Neuronal stem cell (in vitro differentiated cells): Measurements from ENCODE around the gene AFAP1.
A peak's percentile ranks its signal among the peaks of the same experiment; 100 is the strongest.

Experiments used
- DNase-seq: peaks from one replicate; pipeline ENCODE4 v3.0.0-alpha.2; 2013; ENCODE audit warnings: low spot score
- H2AFZ ChIP-seq: one replicate; pipeline ENCODE4 v1.6.1; 2013; ENCODE audit warnings: mild to moderate bottlenecking, low read length, inconsistent platforms
- H2AK5ac ChIP-seq: 2 replicates; pipeline ENCODE4 v1.6.1; 2013; ENCODE audit warnings: low read depth, mild to moderate bottlenecking, inconsistent platforms, low read length, moderate library complexity, mixed read lengths
- H2BK120ac ChIP-seq: 2 replicates; pipeline ENCODE4 v1.6.1; 2013; ENCODE audit warnings: low read depth, mild to moderate bottlenecking, inconsistent platforms, low read length, moderate library complexity, mixed read lengths
- H2BK12ac ChIP-seq: one replicate; pipeline ENCODE4 v1.6.1; 2013; ENCODE audit warnings: low read length, inconsistent platforms
- H2BK15ac ChIP-seq: 2 replicates; pipeline ENCODE4 v1.6.1; 2013; ENCODE audit warnings: mild to moderate bottlenecking, low read length, inconsistent platforms, mixed read lengths
- H2BK5ac ChIP-seq: one replicate; pipeline ENCODE4 v1.6.1; 2013; ENCODE audit warnings: inconsistent platforms, mild to moderate bottlenecking, low read length, moderate library complexity
- H3K14ac ChIP-seq: one replicate; pipeline ENCODE4 v1.6.1; 2013; ENCODE audit warnings: low read length, inconsistent platforms
- H3K18ac ChIP-seq: 2 replicates; pipeline ENCODE4 v1.6.1; 2013; ENCODE audit warnings: low read length, inconsistent platforms
- H3K23ac ChIP-seq: 2 replicates; pipeline ENCODE4 v1.6.1; 2013; ENCODE audit warnings: low read depth, mild to moderate bottlenecking, mixed read lengths, low read length, inconsistent platforms; ENCODE audit not compliant: poor library complexity
- H3K27ac ChIP-seq: replicated peaks from 3 replicates; pipeline ENCODE4 v1.5.1; 2013; ENCODE audit warnings: low read length, inconsistent platforms
- H3K27me3 ChIP-seq, 3 experiments: 2 replicates each; pipeline ENCODE4 v1.6.1; 2013; ENCODE audit warnings: low read length in 3 of 3, mild to moderate bottlenecking in 2 of 3, inconsistent platforms in 1 of 3, low read depth in 1 of 3, mixed read lengths in 1 of 3, moderate library complexity in 1 of 3; ENCODE audit not compliant: control insufficient read depth in 3 of 3, insufficient read depth in 3 of 3
- H3K36me3 ChIP-seq, 2 donors: replicated peaks in 1 of 2; 2 replicates each; pipeline ENCODE4 v1.6.1; 2013; ENCODE audit warnings: low read length in 2 of 2; ENCODE audit not compliant: control insufficient read depth in 2 of 2, insufficient read depth in 2 of 2
- H3K4ac ChIP-seq: 2 replicates; pipeline ENCODE4 v1.6.1; 2013; ENCODE audit warnings: inconsistent platforms, mild to moderate bottlenecking, low read length, moderate library complexity
- H3K4me1 ChIP-seq, 2 donors: 1 replicate in 1 of 2; 2 replicates in 1 of 2; pipeline ENCODE4 v1.6.1; 2013; ENCODE audit warnings: low read length in 2 of 2, low read depth in 1 of 2; ENCODE audit not compliant: control insufficient read depth in 2 of 2, insufficient read depth in 1 of 2
- H3K4me2 ChIP-seq: one replicate; pipeline ENCODE4 v1.6.1; 2013; ENCODE audit warnings: mild to moderate bottlenecking, low read length, inconsistent platforms; ENCODE audit not compliant: insufficient read depth, poor library complexity, severe bottlenecking
- H3K4me3 ChIP-seq, 2 donors: 2 replicates each; pipeline ENCODE4 v1.5.1; 2013; ENCODE audit warnings: low read length in 2 of 2, mild to moderate bottlenecking in 2 of 2, inconsistent platforms in 1 of 2, moderate library complexity in 1 of 2
- H3K79me1 ChIP-seq: one replicate; pipeline ENCODE4 v1.6.1; 2013; ENCODE audit warnings: low read depth, mild to moderate bottlenecking, inconsistent platforms, low read length, moderate library complexity
- H3K9ac ChIP-seq: one replicate; pipeline ENCODE4 v1.6.1; 2013; ENCODE audit warnings: mild to moderate bottlenecking, low read depth, low read length, inconsistent platforms; ENCODE audit not compliant: poor library complexity
- H3K9me3 ChIP-seq, 2 donors: replicated peaks in 1 of 2; 2 replicates each; pipeline versions ENCODE3 to v1.6.1; 2013; ENCODE audit warnings: low read length in 2 of 2, mild to moderate bottlenecking in 2 of 2, inconsistent platforms in 1 of 2, low read depth in 1 of 2, mixed read lengths in 1 of 2, moderate library complexity in 1 of 2; ENCODE audit not compliant: control insufficient read depth in 2 of 2, insufficient read depth in 1 of 2
- H4K8ac ChIP-seq: one replicate; pipeline ENCODE4 v1.6.1; 2013; ENCODE audit warnings: low read depth, mild to moderate bottlenecking, inconsistent platforms, low read length, moderate library complexity
- H4K91ac ChIP-seq: one replicate; pipeline ENCODE4 v1.6.1; 2013; ENCODE audit warnings: low read length, low read depth, mild to moderate bottlenecking, inconsistent platforms; ENCODE audit not compliant: poor library complexity
- WGBS, 2 donors: extraction: QIAGEN DNeasy Blood & Tissue Kit; methylation state at CpG; one replicate each; pipeline ENCODE4 v1.1.7; 2013; ENCODE audit warnings: missing lambda C conversion rate in 2 of 2, mixed read lengths in 1 of 2; ENCODE audit not compliant: insufficient read length in 2 of 2, insufficient replicate concordance in 1 of 2; ENCODE audit errors: extremely low coverage in 2 of 2; 5-methylcytosine and 5-hydroxymethylcytosine counted together

AFAP1 gene

GRCh38 chr4:7812231-7812857, 127.3 kb downstream of the AFAP1 start:
- Histone ChIP-seq H3K4ac (no peak overlapping the region), H2AFZ (no peak overlapping the region), H3K9ac (no peak overlapping the region), H4K8ac (no peak overlapping the region), H3K4me1 (peaks cover 5 to 15% of the 10 kb centered on the region in 2 donors), H2BK12ac (no peak overlapping the region), H3K4me3 (no peak overlapping the region), H4K91ac (no peak overlapping the region), H3K27me3 (no peaks in the 10 kb centered on the region), H3K9me3 (no peaks in the 10 kb centered on the region), H3K79me1 (no peaks in the 10 kb centered on the region), H2BK120ac (no peak overlapping the region), H3K27ac (no peak overlapping the region), H3K18ac (peak overlapping the region; percentile 30), H2AK5ac (no peak overlapping the region), H3K4me2 (no peak overlapping the region), H3K14ac (no peak overlapping the region), H2BK15ac (no peak overlapping the region), H2BK5ac (no peak overlapping the region), H3K36me3 (peaks cover 7 to 30% of the 10 kb centered on the region in 2 donors), H3K23ac (no peak overlapping the region)
- DNase-seq: no peak
- WGBS, 2 donors: no CpG with 5 or more reads among the region's 18 CpGs

- H2BK5ac ChIP-seq: no peak overlapping the region
- peaks cover 7 to 30% of the 10 kb centered on the region in 2 donors for H3K36me3 ChIP-seq
- peak overlapping the region; percentile 14 for H3K27ac ChIP-seq
- no peak overlapping the region for H2BK12ac ChIP-seq
- H3K9ac ChIP-seq: no peak overlapping the region
- H3K23ac ChIP-seq: peak overlapping the region; percentile 20
- no peak overlapping the region for H2AFZ ChIP-seq
- no peak overlapping the region for H3K4ac ChIP-seq
- WGBS, 2 donors: no CpG with 5 or more reads among the region's 25 CpGs
- H4K91ac ChIP-seq: no peak overlapping the region
- no peaks in the 10 kb centered on the region for H3K9me3 ChIP-seq
- H3K4me1 ChIP-seq: peaks cover 5 to 20% of the 10 kb centered on the region in 2 donors
- peak overlapping the region; percentile 50 for H2BK15ac ChIP-seq
- no peak for DNase-seq
- H3K4me2 ChIP-seq: no peak overlapping the region
- H2AK5ac ChIP-seq: no peak overlapping the region
- H3K14ac ChIP-seq: no peak overlapping the region
- no peak overlapping the region for H4K8ac ChIP-seq
- H3K18ac ChIP-seq: peak overlapping the region; percentile 88
- H3K4me3 ChIP-seq: no peak overlapping the region
- no peaks in the 10 kb centered on the region for H3K27me3 ChIP-seq
- H2BK120ac ChIP-seq: peak overlapping the region; percentile 20
- H3K79me1 ChIP-seq: no peaks in the 10 kb centered on the region
Observed at GRCh38 chr4:7811536-7812191, 128.0 kb downstream of the AFAP1 start.

GRCh38 chr4:7810783-7811535, 128.7 kb downstream of the AFAP1 start:
- Histone ChIP-seq H4K8ac (no peak overlapping the region), H3K4ac (no peak overlapping the region), H3K18ac (peak overlapping the region; percentile 88), H3K79me1 (no peaks in the 10 kb centered on the region), H3K4me1 (peaks cover 10 to 24% of the 10 kb centered on the region in 2 donors), H2BK12ac (peak overlapping the region; percentile 14), H3K36me3 (peaks cover 7 to 28% of the 10 kb centered on the region in 2 donors), H3K4me2 (no peak overlapping the region), H3K23ac (peak overlapping the region; percentile 20), H2AK5ac (peak overlapping the region; percentile 74), H2BK5ac (no peak overlapping the region), H3K4me3 (no peak overlapping the region), H3K27me3 (no peaks in the 10 kb centered on the region), H3K27ac (no peak overlapping the region), H2BK15ac (peak overlapping the region; percentile 50), H2AFZ (no peak overlapping the region), H4K91ac (no peak overlapping the region), H3K14ac (peak overlapping the region; percentile 4), H3K9ac (no peak overlapping the region), H2BK120ac (peak overlapping the region; percentile 20), H3K9me3 (no peaks in the 10 kb centered on the region)
- no CpG with 5 or more reads among the region's 36 CpGs for WGBS, 2 donors
- DNase-seq: no peak

- no peaks in the 10 kb centered on the region for H3K9me3 ChIP-seq
- H3K79me1 ChIP-seq: no peaks in the 10 kb centered on the region
- H3K14ac ChIP-seq: no peak overlapping the region
- no peak overlapping the region for H3K4me3 ChIP-seq
- H2BK15ac ChIP-seq: no peak overlapping the region
- DNase-seq: no peak
- no peak overlapping the region for H3K4me2 ChIP-seq
- no peak overlapping the region for H3K4ac ChIP-seq
- no peak overlapping the region for H3K9ac ChIP-seq
- H3K23ac ChIP-seq: no peak overlapping the region
- no peak overlapping the region for H2BK120ac ChIP-seq
- peaks cover 3 to 10% of the 10 kb centered on the region in 2 donors for H3K36me3 ChIP-seq
- no peak overlapping the region for H2BK5ac ChIP-seq
- H4K91ac ChIP-seq: no peak overlapping the region
- H2BK12ac ChIP-seq: no peak overlapping the region
- no peak overlapping the region for H4K8ac ChIP-seq
- no peak overlapping the region for H2AFZ ChIP-seq
- H2AK5ac ChIP-seq: no peak overlapping the region
- H3K4me1 ChIP-seq: peaks cover 20 to 32% of the 10 kb centered on the region in 2 donors
- H3K18ac ChIP-seq: no peak overlapping the region
- H3K27me3 ChIP-seq: no peaks in the 10 kb centered on the region
- no CpG with 5 or more reads among the region's 6 CpGs for WGBS, 2 donors
- H3K27ac ChIP-seq: no peak overlapping the region
Observed at GRCh38 chr4:7808752-7809151, 130.9 kb downstream of the AFAP1 start.
